ENCODE results near the gene LTBP1.

- TF ChIP-seq REST (IDR thresholded peaks at IDR 0.05; ENCODE audit: low read depth), result no peak
- no peak for TF ChIP-seq FOXM1 (IDR thresholded peaks at IDR 0.05; ENCODE audit: borderline replicate concordance, low read depth)
- TF ChIP-seq TAF1 (IDR thresholded peaks at IDR 0.05; ENCODE audit: low read depth), result no peak
- TF ChIP-seq YY1 (IDR thresholded peaks at IDR 0.05; ENCODE audit: low read depth), result no peak
- no peak for TF ChIP-seq CREB1 (IDR thresholded peaks at IDR 0.05; ENCODE audit: low read depth)
- no peak for TF ChIP-seq RAD21 (IDR thresholded peaks at IDR 0.05; ENCODE audit: low read depth)
These were observed 462.7 kb downstream of the LTBP1 start for GRCh38 chr2:33409417-33409955.

Measured in Ishikawa (cell line).